Upper lobe of left lung (tissue), 6 donors: ENCODE measurements around the gene ENDOV. TPM values are rescaled to one million over a fixed set of nuclear protein-coding genes. Genes with fewer than 3 reads are reported as not detected.

Source experiments
- ATAC-seq, 2 donors: fragments of 200-7000 bp; cut with Tn5 transposase; one replicate each; pipeline ENCODE4 v1.9.1; 2022; ENCODE audit warnings: mild to moderate bottlenecking in 2 of 2, moderate library complexity in 2 of 2; ENCODE audit not compliant: low FRiP score in 2 of 2
- DNase-seq, 2 donors: peaks; one replicate each; pipeline ENCODE4 v3.0.0-alpha.2; 2019 to 2020
- H3K27ac ChIP-seq, 4 donors: fragments of 200-600 bp; sonication (generic); one replicate each; pipeline ENCODE4 v1.5.1; 2016 to 2019
- H3K27me3 ChIP-seq, 4 donors: fragments of 200-600 bp; sonication (generic); one replicate each; pipeline ENCODE4 v1.5.1; 2017 to 2019
- H3K36me3 ChIP-seq, 4 donors: fragments of 200-600 bp; sonication (generic); one replicate each; pipeline ENCODE4 v1.5.1; 2016 to 2019
- H3K4me1 ChIP-seq, 4 donors: fragments of 200-600 bp; sonication (generic); one replicate each; pipeline ENCODE4 v1.5.1; 2018 to 2019
- H3K4me3 ChIP-seq, 4 donors: fragments of 200-600 bp; sonication (generic); one replicate each; pipeline ENCODE4 v1.5.1; 2017 to 2019; ENCODE audit warnings: mild to moderate bottlenecking in 2 of 4, moderate library complexity in 1 of 4
- H3K9me3 ChIP-seq, 4 donors: fragments of 200-600 bp; sonication (generic); one replicate each; pipeline ENCODE4 v1.5.1; 2018 to 2019
- CTCF ChIP-seq, 6 experiments: fragments of 450-650 bp in 4 of 6; fragments of 200-600 bp in 2 of 6; sonication (generic) in 2 of 6; IDR thresholded peaks; one replicate each; pipeline ENCODE4 v1.5.1; 2016 to 2019; ENCODE audit warnings: antibody characterized with exemption in 6 of 6
- EP300 ChIP-seq, 4 donors: sonication (generic); formaldehyde crosslinking; IDR thresholded peaks; one replicate each; pipeline ENCODE4 v1.5.1; 2017; ENCODE audit warnings: antibody characterized with exemption in 4 of 4, control low read depth in 2 of 4
- POLR2A ChIP-seq, 4 donors: fragments of 450-650 bp; IDR thresholded peaks; one replicate each; pipeline ENCODE4 v1.5.1; 2016 to 2017; ENCODE audit warnings: antibody characterized with exemption in 4 of 4, mild to moderate bottlenecking in 2 of 4
- POLR2AphosphoS5 ChIP-seq, 2 donors: sonication (generic); formaldehyde crosslinking; IDR thresholded peaks; one replicate each; pipeline ENCODE4 v1.5.1; 2017; ENCODE audit warnings: antibody characterized with exemption in 2 of 2
- WGBS, 2 donors: methylation state at CpG; one replicate each; pipeline ENCODE4 v1.1.5; 2017 to 2018; 5-methylcytosine and 5-hydroxymethylcytosine counted together
- small RNA-seq, 4 donors: library from RNA; depleted of rRNA; stranded (forward); fragments of <200 nt; gene quantifications; one replicate each; pipeline ENCODE3, GENCODE V24; 2016
- total RNA-seq, 6 donors: library from RNA; depleted of rRNA in 4 of 6; stranded (reverse); fragments of >200 nt in 4 of 6; gene quantifications; one replicate each; pipeline versions ENCODE4 v1.1.0 to v1.2.1, GENCODE V29; 2016 to 2021
- donor health status: DM: no; HTN: no; CAD: no; lungs with moderate emphysema.
- donor health status: DM: no; HTN: yes; CAD: no; lungs with severe emphysema.

The ENDOV gene
- total RNA-seq, 6 donors from 2014 or later, result 16.7 to 93.2 (median 25.6) TPM

- Histone ChIP-seq H3K36me3 (no peaks in the 10 kb centered on the region), H3K27ac (no peak overlapping the region), H3K4me3 (no peak overlapping the region), H3K9me3 (peaks cover 0 to 10% (median 5%) of the 10 kb centered on the region in 4 donors), H3K27me3 (peaks cover 0 to 10% (median 4%) of the 10 kb centered on the region in 4 donors), H3K4me1 (no peaks in the 10 kb centered on the region)
- ATAC-seq, result no peak
- no peak for DNase-seq
- 20 to 33% methylated on average over 6 to 17 of the region's 17 CpGs for WGBS, 2 donors
- no peak for TF ChIP-seq CTCF (IDR thresholded peaks at IDR 0.05)
- TF ChIP-seq EP300 (IDR thresholded peaks at IDR 0.05), result no peak
- TF ChIP-seq POLR2AphosphoS5 (IDR thresholded peaks at IDR 0.05), result no peak
- no peak for TF ChIP-seq POLR2A (IDR thresholded peaks at IDR 0.05)
These were observed 71.7 kb downstream of the ENDOV start for GRCh38 chr17:80486692-80487091.

GRCh38 chr17:80487511-80487910 is 72.5 kb downstream of the ENDOV start:
- no peaks in the 10 kb centered on the region for H3K36me3 ChIP-seq
- peaks cover 0 to 10% (median 5%) of the 10 kb centered on the region in 4 donors for H3K9me3 ChIP-seq
- H3K27me3 ChIP-seq, result peaks cover 0 to 7% (median 0%) of the 10 kb centered on the region in 4 donors
- no peak for DNase-seq
- no peak for ATAC-seq
- no peak overlapping the region for H3K4me3 ChIP-seq
- H3K27ac ChIP-seq, result no peak overlapping the region
- no peak for TF ChIP-seq POLR2AphosphoS5 (IDR thresholded peaks at IDR 0.05)
- TF ChIP-seq EP300 (IDR thresholded peaks at IDR 0.05), result no peak
- no peak for TF ChIP-seq POLR2A (IDR thresholded peaks at IDR 0.05)
- no peak for TF ChIP-seq CTCF (IDR thresholded peaks at IDR 0.05)
- WGBS, 2 donors, result 49 to 58% methylated on average over 7 of the region's 7 CpGs
- no peaks in the 10 kb centered on the region for H3K4me1 ChIP-seq

Small RNA genes lying within 50 kb of the gene (small RNA-seq; reads per million reads assigned to genes)
- gene MIR4730, result 0 reads per million in 4 donors

Other genes starting within 250 kb of the ENDOV start
- gene CARD14, start 245.1 kb upstream of the ENDOV start, total RNA-seq, result 1 to 10 TPM in 4 of 6 donors, under 1 TPM in 2; 0.15 to 7.3 (median 1.0) TPM
- 100 to 1,000 TPM in 2 of 6 donors, 10 to 100 TPM in 4; 36.3 to 264 (median 65.0) TPM for gene SGSH, start 194.8 kb upstream of the ENDOV start, total RNA-seq
- 100 to 1,000 TPM in 1 of 6 donors, 10 to 100 TPM in 5; 14.8 to 162 (median 43.1) TPM for gene SLC26A11, start 194.7 kb upstream of the ENDOV start, total RNA-seq
- gene RNF213, start 154.3 kb upstream of the ENDOV start, total RNA-seq, result 100 to 1,000 TPM; 135 to 619 (median 207) TPM
- gene NPTX1, start 61.4 kb downstream of the ENDOV start, total RNA-seq, result 10 to 100 TPM in 1 of 6 donors, 1 to 10 TPM in 4, under 1 TPM in 1; 0.39 to 11.5 (median 2.5) TPM
- gene RPTOR, start 129.7 kb downstream of the ENDOV start, total RNA-seq, result 100 to 1,000 TPM in 1 of 6 donors, 10 to 100 TPM in 5; 26.8 to 109 (median 36.8) TPM